ENCODE data around the gene SEMA3E.
"Not testable (repeated sequence)": the region's sequence is repeated elsewhere in the genome, so short reads cannot be mapped to it uniquely, and the experiment has no call there.

The SEMA3E gene

DNA sequence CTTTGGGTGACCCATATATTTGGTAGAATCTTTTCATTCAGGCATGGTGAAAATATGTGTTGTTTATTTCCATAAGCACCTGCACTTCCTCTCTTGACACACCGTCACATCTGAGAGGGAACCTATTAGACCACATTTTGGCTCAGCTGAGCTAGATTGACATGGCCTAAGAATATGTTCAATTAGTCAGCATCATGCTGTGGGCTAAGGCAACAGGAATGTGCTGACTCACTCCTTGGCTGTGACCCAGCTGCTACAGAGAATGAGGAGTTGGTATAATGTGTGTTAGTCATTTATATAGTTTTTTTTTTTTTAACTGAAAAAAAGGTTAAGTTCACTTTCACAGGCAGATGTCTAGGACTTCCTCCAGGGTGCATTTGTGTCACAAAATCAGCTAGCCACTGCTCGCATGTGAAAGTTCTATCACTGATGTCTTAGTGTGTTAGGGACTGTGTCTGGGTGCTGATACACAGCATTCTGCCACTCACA lies 180.6 kb downstream of the SEMA3E start:
- H3K4me3 Mint-ChIP-seq: no peak overlapping the region
- no peaks in the 10 kb centered on the region for H3K36me3 Mint-ChIP-seq
- peaks cover 8% of the 10 kb centered on the region for H3K9me3 Mint-ChIP-seq (ENCODE audit: low read depth)
- H3K27me3 Mint-ChIP-seq: no peaks in the 10 kb centered on the region
- no peak overlapping the region for H3K27ac Mint-ChIP-seq
- H3K4me1 Mint-ChIP-seq (ENCODE audit: low read depth): no peaks in the 10 kb centered on the region

DNA sequence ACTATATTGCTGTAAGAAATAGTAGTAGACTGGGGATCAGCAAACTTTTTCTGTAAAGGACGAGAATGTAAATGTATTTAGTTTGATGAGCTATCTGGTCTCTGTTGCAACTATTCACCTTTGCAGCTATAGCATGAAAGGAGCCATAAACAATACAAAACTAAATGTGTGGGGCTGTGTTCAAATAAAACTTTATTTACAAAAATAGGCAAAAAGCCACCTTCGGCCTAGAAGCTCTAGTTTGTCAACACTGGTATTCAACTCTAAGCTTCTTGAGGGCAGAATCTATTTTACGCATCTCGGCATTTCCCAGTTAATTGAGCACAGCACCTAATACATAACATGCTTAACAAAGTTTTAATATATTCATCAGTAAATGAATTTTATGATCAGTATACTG lies 181.4 kb downstream of the SEMA3E start:
- Mint-ChIP-seq H3K9me3 (ENCODE audit: low read depth) (peaks cover 8% of the 10 kb centered on the region), H3K27ac (no peak overlapping the region), H3K27me3 (no peaks in the 10 kb centered on the region), H3K36me3 (no peaks in the 10 kb centered on the region), H3K4me1 (ENCODE audit: low read depth) (no peaks in the 10 kb centered on the region), H3K4me3 (no peak overlapping the region)

DNA sequence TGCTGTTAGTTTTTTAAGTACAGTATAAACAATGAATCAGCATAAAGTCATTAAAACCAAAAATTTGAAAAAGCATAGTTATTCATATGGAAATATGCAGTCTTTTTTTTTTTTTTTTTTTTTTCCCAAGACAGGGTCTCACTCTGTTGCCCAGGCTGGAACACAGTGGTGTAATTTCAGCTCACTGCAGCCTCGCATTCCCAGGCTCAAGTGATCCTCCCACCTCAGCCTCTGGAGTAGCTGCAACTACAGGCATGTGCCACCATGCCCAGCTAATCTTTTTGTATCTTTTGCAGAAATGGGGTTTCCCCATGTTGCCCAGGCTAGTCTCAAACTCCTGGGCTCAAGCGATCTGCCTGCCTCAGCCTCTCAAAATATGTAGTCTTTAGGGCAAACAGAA lies 182.0 kb downstream of the SEMA3E start:
- H3K9me3 Mint-ChIP-seq (ENCODE audit: low read depth): peaks cover 8% of the 10 kb centered on the region
- H3K27me3 Mint-ChIP-seq: no peaks in the 10 kb centered on the region
- H3K4me3 Mint-ChIP-seq: no peak overlapping the region
- no peak overlapping the region for H3K27ac Mint-ChIP-seq
- no peaks in the 10 kb centered on the region for H3K4me1 Mint-ChIP-seq (ENCODE audit: low read depth)
- H3K36me3 Mint-ChIP-seq: no peaks in the 10 kb centered on the region

DNA sequence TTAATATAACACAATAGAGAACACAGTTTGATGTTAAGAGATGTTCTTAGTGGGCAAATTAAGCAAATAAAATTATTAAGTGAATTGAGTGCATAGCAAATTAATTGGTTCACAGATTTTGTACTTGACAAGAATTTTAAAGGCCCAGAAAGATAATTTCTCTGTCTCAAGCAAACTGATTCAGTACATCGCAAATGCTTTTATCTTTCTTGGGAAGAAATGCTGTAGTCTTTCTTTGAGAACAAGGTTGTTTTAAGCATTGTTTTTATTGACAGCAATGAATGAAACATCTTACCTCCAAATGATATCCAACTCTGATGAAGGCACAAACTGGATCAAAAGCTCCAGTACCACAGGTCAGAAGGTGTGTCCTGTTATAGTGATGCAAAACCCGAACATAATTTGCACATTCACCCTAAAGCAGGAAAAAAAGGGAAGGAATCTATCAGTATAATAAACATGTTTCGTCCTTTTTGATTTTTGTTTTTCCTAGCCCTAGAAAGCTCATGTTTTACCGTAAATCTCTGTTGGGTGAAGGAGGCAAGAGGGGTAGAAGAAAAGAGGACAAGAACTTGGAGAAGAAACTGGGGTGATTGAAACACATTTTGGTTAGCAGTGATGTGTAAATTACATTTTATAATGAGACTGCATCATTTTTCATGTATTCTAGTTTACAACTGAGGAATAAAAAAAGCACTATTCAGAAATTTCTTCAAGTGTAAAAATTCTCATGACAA lies 182.6 kb downstream of the SEMA3E start:
- Mint-ChIP-seq H3K4me3 (no peak overlapping the region), H3K27me3 (no peaks in the 10 kb centered on the region), H3K27ac (no peak overlapping the region), H3K4me1 (ENCODE audit: low read depth) (no peaks in the 10 kb centered on the region), H3K9me3 (ENCODE audit: low read depth) (peaks cover 8% of the 10 kb centered on the region), H3K36me3 (no peaks in the 10 kb centered on the region)

DNA sequence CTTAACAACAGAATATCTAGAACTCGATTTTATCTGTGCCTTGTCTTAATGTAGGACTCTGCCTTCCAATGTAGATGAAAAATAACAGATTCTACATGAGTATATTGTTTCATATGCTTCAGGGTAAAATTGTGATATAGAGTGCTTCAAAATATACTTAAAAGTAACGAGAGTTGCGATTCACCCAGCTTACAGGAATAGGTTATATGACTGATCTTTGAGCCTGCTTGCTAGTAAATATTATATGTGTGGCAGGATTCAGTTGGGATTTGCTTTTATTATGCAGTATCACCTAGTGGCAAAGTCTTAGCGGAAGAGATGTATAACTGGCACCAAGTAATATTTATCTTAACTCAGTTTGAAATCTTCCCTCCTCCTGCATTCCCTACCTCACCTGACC lies 183.3 kb downstream of the SEMA3E start:
- Mint-ChIP-seq H3K9me3 (ENCODE audit: low read depth) (peaks cover 11% of the 10 kb centered on the region), H3K27me3 (no peaks in the 10 kb centered on the region), H3K4me3 (no peak overlapping the region), H3K4me1 (ENCODE audit: low read depth) (no peaks in the 10 kb centered on the region), H3K36me3 (no peaks in the 10 kb centered on the region), H3K27ac (no peak overlapping the region)

DNA sequence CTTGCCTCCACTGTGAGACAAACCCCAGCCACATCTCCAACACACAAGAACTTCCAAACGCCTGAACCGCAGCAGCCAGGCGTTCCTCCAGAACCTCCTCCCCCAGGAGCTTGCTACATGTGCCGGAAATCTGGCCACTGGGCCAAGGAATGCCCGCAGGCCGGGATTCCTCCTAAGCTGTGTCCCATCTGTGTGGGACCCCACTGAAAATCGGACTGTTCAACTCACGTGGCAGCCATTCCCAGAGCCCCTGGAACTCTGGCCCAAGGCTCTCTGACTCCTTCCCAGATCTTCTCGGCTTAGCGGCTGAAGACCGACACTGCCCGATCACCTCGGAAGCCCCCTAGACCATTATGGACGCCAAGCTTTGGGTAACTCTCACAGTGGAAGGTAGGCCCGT lies 187.1 kb downstream of the SEMA3E start:
- H3K27ac Mint-ChIP-seq; H3K4me3 Mint-ChIP-seq; H3K4me1 Mint-ChIP-seq (ENCODE audit: low read depth); H3K27me3 Mint-ChIP-seq; H3K9me3 Mint-ChIP-seq (ENCODE audit: low read depth); H3K36me3 Mint-ChIP-seq: not testable (repeated sequence)

DNA sequence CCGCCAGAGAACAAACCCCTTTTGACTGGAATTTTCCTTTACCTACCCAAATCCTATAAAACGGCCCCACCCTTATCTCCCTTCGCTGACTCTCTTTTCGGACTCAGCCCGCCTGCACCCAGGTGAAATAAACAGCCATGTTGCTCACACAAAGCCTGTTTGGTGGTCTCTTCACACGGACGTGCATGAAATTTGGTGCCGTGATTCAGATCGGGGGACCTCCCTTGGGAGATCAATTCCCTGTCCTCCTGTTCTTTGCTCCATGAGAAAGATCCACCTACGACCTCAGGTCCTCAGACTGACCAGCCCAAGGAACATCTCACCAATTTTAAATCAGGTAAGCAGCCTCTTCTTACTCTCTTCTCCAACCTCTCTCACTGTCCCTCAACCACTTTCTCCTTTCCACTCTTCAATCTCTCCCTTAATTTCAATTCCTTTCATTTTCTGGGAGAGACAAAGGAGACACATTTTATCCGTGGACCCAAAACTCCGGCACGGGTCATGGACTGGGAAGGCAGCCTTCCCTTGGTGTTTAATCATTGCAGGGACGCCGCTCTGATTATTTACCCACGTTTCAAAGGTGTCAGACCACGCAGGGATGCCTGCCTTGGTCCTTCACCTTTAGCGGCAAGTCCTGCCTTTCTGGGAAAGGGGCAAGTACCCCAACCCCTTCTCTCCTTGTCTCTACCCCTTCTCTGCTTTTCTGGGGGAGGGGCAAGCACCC lies 188.8 kb downstream of the SEMA3E start:
- not testable (repeated sequence) for H3K36me3 Mint-ChIP-seq; H3K27me3 Mint-ChIP-seq; H3K9me3 Mint-ChIP-seq (ENCODE audit: low read depth); H3K4me3 Mint-ChIP-seq; H3K27ac Mint-ChIP-seq; H3K4me1 Mint-ChIP-seq (ENCODE audit: low read depth)

DNA sequence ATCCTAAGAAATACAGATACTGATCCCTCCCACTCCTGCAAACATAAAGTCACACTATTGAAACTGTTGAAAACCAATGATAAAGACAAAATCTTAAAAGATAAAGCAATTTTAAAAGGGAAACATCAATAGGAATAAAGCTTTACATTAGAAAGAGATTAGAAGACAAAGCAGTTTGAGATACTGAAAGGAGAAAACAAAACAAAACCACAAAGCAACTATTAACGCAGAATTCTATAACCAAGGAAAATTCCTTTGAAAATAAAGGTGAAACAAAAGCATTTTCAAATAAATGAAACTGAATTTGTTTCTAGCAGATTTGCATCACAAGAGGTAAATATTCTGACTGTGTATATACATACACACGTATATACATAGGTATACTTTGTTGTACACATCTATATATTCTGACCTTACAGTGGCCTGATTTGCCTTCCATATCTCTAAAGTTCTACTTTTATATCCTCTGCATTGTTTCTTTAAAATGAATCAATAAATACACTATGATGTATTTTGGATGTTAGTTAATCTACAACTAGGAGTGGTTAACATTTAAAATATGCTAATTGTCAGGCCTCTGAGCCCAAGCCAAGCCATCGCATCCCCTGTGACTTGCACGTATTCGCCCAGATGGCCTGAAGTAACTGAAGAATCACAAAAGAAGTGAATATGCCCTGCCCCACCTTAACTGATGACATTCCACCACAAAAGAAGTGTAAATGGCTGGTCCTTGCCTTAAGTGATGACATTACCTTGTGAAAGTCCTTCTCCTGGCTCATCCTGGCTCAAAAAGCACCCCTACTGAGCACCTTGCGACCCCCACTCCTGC lies 189.6 kb downstream of the SEMA3E start:
- H3K4me3 Mint-ChIP-seq; H3K4me1 Mint-ChIP-seq (ENCODE audit: low read depth); H3K27me3 Mint-ChIP-seq; H3K36me3 Mint-ChIP-seq; H3K27ac Mint-ChIP-seq; H3K9me3 Mint-ChIP-seq (ENCODE audit: low read depth): not testable (repeated sequence)

DNA sequence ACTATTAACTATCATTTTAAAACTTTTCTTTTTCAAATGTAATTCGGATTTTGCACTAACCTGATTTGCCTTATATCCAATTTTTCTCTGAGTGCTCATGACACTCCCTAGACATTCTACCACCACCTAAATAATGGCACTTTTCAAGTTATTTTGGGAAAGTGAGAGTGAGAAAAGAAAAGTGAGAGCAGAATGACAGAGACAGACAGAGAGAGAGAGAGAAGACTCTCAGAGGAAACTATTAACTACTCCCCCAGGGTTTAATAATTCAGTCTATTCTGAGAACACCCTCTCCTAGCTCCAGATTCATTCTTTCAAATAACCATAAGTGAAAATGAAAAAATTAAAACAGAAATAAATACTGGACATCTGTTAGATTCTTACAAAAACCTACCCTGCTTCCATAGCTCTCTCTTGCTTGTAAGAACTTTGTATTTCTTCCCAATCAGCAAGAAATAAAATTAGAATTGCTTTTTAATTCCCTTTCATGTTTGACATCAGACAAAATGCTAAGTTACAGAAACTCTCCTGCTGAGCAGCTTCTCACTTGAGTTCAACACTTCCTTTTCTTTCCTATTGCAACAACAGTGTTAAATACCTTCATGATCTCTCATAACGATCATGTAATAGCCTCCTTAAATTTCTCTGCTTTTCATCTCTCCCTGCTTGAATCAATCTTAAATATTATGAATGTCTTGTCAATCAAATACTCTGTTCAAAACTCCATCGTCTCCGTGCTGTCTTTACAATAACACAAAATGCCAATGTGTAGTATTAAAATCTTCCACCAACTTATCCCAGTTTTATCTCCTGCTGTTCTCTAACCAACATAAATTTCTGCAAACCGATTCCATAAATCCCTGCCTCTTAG lies 191.7 kb downstream of the SEMA3E start:
- H3K27ac Mint-ChIP-seq: no peak overlapping the region
- no peaks in the 10 kb centered on the region for H3K36me3 Mint-ChIP-seq
- H3K4me1 Mint-ChIP-seq (ENCODE audit: low read depth): no peaks in the 10 kb centered on the region
- H3K4me3 Mint-ChIP-seq: no peak overlapping the region
- no peaks in the 10 kb centered on the region for H3K27me3 Mint-ChIP-seq
- H3K9me3 Mint-ChIP-seq (ENCODE audit: low read depth): peaks cover 8% of the 10 kb centered on the region

DNA sequence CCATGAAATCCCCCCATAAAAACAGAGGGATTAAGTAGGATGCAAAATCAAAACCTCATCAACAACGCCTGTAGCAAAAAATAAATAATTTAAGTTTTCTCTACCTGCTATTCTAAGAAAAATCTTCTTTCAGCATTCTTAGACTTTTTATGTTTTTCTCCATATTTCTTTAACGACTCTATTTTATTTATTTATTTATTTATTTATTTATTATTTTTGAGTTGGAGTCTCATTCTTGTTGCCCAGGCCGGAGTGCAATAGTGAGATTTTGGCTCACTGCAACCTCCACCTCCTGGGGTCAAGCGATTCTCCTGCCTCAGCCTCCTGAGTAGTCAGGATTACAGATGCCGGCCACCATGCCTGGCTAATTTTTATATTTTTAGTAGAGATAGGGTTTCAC lies 192.5 kb downstream of the SEMA3E start:
- Mint-ChIP-seq H3K4me1 (ENCODE audit: low read depth) (no peaks in the 10 kb centered on the region), H3K27me3 (no peaks in the 10 kb centered on the region), H3K27ac (no peak overlapping the region), H3K9me3 (ENCODE audit: low read depth) (peaks cover 8% of the 10 kb centered on the region), H3K4me3 (no peak overlapping the region), H3K36me3 (no peaks in the 10 kb centered on the region)

DNA sequence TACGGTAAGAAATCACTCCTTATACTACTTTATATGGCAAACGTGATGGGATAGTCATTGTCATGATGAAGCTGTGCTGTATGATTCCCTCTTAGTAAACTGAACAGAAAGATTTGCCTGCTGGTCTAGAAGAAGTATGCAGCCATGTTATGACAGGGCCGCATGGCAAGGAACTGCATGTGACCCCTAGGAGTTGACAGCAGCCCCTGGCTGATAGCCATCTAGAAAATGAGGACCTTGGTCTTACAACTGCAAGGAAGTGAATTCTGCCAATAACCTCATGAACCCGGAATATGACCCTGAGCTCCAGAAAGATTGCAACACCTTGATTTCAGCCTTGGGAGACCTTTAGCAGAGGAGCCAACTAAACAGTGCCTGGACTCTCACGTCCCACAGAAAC lies 193.3 kb downstream of the SEMA3E start:
- H3K9me3 Mint-ChIP-seq (ENCODE audit: low read depth): peaks cover 4% of the 10 kb centered on the region
- no peaks in the 10 kb centered on the region for H3K4me1 Mint-ChIP-seq (ENCODE audit: low read depth)
- H3K36me3 Mint-ChIP-seq: no peaks in the 10 kb centered on the region
- H3K27me3 Mint-ChIP-seq: no peaks in the 10 kb centered on the region
- H3K4me3 Mint-ChIP-seq: no peak overlapping the region
- no peak overlapping the region for H3K27ac Mint-ChIP-seq

DNA sequence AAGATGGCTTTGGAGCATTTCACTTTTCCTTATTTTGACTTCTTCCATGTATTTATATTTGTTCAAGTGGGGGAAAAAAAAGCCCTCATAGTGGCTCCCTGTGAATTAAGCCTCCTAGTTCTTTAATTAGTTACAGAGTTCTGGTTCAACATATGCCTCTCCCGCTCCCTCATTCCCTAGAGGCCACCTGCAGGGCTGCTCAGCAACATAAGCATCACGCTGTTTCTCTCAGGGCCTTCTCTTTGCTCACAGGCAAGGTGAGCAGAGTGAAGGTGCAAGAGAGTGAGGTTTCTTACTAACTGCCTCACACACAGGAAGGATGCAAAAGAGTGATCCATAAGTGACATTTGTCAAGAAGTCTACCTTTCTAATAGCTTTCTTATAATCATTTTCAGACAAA lies 196.7 kb downstream of the SEMA3E start:
- Mint-ChIP-seq H3K27ac (no peak overlapping the region), H3K9me3 (ENCODE audit: low read depth) (peaks cover 4% of the 10 kb centered on the region), H3K27me3 (no peaks in the 10 kb centered on the region), H3K36me3 (no peaks in the 10 kb centered on the region), H3K4me1 (ENCODE audit: low read depth) (no peaks in the 10 kb centered on the region), H3K4me3 (no peak overlapping the region)

DNA sequence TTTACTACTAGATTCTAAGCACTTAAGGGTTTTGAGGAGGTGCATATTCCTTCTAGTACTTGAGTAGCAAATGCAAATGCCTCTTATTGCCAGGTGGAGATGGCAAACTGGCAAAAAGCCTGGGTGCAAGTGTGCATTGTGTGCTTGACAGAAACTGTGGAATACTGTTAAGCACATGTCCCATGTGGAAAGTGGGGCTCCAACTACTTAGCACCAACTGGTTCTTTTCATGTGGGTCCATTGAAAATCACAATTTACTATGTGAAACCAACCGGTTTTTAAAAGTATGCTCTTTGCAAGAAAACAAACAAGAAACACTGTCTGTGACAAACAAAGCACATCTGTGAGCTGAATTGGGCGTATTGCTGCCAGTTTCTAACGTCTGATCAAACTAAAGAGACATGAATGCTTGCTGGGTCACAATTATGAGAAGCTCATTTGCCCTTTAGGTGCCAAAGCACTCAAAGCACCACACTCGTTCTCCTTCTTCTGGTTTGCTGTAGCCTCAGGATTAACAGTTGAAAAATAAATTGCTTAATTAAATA lies 197.4 kb downstream of the SEMA3E start:
- Mint-ChIP-seq H3K4me1 (ENCODE audit: low read depth) (no peaks in the 10 kb centered on the region), H3K9me3 (ENCODE audit: low read depth) (peaks cover 4% of the 10 kb centered on the region), H3K4me3 (no peak overlapping the region), H3K36me3 (no peaks in the 10 kb centered on the region), H3K27ac (no peak overlapping the region), H3K27me3 (no peaks in the 10 kb centered on the region)

DNA sequence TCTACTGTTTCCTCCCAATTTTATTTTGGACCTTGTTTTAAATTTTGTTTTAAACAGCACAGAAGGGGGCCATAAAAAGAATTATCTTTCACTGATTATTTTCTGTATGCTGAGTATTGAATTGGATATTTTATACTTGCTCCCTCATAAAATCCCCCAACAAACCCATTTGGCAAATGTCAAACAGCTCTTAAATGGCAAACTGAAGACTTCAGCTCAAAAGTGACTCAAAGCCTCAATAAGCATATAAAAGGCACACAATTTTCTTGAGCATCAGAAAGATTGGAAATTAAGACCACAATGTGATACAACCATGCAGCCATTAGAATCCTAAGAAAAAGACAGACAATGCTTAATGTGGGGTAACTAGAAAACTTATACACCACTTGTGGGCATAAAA lies 199.2 kb downstream of the SEMA3E start:
- Mint-ChIP-seq H3K27me3 (no peaks in the 10 kb centered on the region), H3K36me3 (no peaks in the 10 kb centered on the region), H3K4me3 (no peak overlapping the region), H3K4me1 (ENCODE audit: low read depth) (no peaks in the 10 kb centered on the region), H3K27ac (no peak overlapping the region), H3K9me3 (ENCODE audit: low read depth) (no peaks in the 10 kb centered on the region)

Data from activated naive CD8-positive, alpha-beta T cell (primary cell).